Cardiac fibroblast (primary cell): ENCODE results near the gene SULT1C3.

Experiments
- DNase-seq, 2 donors: peaks; one replicate each; pipeline versions ENCODE4 v3.0.0 to v3.0.0-alpha.2; 2010; ENCODE audit warnings: low read depth in 2 of 2
- H3K4me3 ChIP-seq, 2 donors: replicated peaks in 1 of 2; 1 replicate in 1 of 2; 2 replicates in 1 of 2; pipeline ENCODE4 v1.5.1; 2011; ENCODE audit warnings: low read depth in 2 of 2, low read length in 2 of 2, mild to moderate bottlenecking in 2 of 2, moderate library complexity in 1 of 2
- TF ChIP-seq, protein P1 (sequence below): IDR thresholded peaks from one replicate; pipeline ENCODE4 v1.5.1; 2011; ENCODE audit warnings: low read depth, mild to moderate bottlenecking, low read length, inconsistent platforms

The SULT1C3 gene

GRCh38 chr2:108262036-108262435 lies 22.3 kb downstream of the SULT1C3 start:
- no peak overlapping the region for H3K4me3 ChIP-seq
- no peak for DNase-seq
- TF ChIP-seq, protein P1, sequence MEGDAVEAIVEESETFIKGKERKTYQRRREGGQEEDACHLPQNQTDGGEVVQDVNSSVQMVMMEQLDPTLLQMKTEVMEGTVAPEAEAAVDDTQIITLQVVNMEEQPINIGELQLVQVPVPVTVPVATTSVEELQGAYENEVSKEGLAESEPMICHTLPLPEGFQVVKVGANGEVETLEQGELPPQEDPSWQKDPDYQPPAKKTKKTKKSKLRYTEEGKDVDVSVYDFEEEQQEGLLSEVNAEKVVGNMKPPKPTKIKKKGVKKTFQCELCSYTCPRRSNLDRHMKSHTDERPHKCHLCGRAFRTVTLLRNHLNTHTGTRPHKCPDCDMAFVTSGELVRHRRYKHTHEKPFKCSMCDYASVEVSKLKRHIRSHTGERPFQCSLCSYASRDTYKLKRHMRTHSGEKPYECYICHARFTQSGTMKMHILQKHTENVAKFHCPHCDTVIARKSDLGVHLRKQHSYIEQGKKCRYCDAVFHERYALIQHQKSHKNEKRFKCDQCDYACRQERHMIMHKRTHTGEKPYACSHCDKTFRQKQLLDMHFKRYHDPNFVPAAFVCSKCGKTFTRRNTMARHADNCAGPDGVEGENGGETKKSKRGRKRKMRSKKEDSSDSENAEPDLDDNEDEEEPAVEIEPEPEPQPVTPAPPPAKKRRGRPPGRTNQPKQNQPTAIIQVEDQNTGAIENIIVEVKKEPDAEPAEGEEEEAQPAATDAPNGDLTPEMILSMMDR, result no peak

GRCh38 chr2:108263401-108263800 lies 23.6 kb downstream of the SULT1C3 start:
- H3K4me3 ChIP-seq, result no peak overlapping the region
- no peak for DNase-seq
- TF ChIP-seq, protein P1, result no peak

GRCh38 chr2:108266218-108266617 lies 26.4 kb downstream of the SULT1C3 start:
- no peak for DNase-seq
- H3K4me3 ChIP-seq, result no peak overlapping the region
- TF ChIP-seq, protein P1, result no peak

DNA sequence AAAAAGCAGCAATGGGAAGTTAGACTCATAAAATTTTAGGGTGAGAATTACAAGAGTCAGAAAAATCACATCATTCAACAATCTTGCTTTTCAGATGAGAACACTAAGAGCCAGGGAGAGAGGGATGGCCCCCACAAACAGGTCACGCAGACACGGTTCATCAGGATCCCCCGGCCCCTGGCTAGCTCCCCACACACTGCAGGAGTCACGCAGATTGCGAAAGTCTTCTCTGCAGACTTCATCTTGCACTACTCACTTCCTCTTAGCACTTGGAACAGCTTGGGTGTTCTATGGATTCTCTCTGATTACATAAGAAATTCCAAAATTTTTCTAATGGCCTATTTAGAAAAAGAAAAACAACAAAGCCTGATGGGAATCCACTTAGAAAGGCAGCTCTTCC lies 27.3 kb downstream of the SULT1C3 start:
- DNase-seq, result peak; percentile 12 to 72
- H3K4me3 ChIP-seq, result no peak overlapping the region
- TF ChIP-seq, protein P1, result no peak

- TF ChIP-seq, protein P1, result no peak
- DNase-seq, result peak in 1 of 2 donors; percentile 76
- no peak overlapping the region for H3K4me3 ChIP-seq
Observed at GRCh38 chr2:108268001-108268400, 28.2 kb downstream of the SULT1C3 start.

- TF ChIP-seq, protein P1, result no peak
- DNase-seq, result no peak
- no peak overlapping the region for H3K4me3 ChIP-seq
Observed at GRCh38 chr2:108270346-108270745, 30.6 kb downstream of the SULT1C3 start.

- H3K4me3 ChIP-seq, result no peak overlapping the region
- TF ChIP-seq, protein P1, result no peak
- DNase-seq, result no peak
Observed at GRCh38 chr2:108270768-108271506, 31.2 kb downstream of the SULT1C3 start.
